ENCODE data around the gene PF4V1. TPM values are rescaled to one million over a fixed set of nuclear protein-coding genes. Genes with fewer than 3 reads are reported as not detected.

The PF4V1 gene
- total and polyA plus RNA-seq, 9 of the 15 experiments (the other 6 are each of a cell fraction or from before 2014, with no cell fraction given), result not detected

GRCh38 chr4:73860917-73861316 lies 7.8 kb downstream of the PF4V1 start:
- Histone ChIP-seq H3K4me2 (ENCODE audit: insufficient read depth, low read length) (no peak overlapping the region), H3K36me3 (ENCODE audit: control insufficient read depth, insufficient read depth, low read length) (no peaks in the 10 kb centered on the region), H3K27me3 (ENCODE audit: control insufficient read depth in 2 of 2, insufficient read depth in 2 of 2, low read length in 2 of 2) (no peaks in the 10 kb centered on the region), H3K9ac (ENCODE audit: insufficient read depth in 1 of 2, low read depth in 2 of 2, low read length in 2 of 2) (no peak overlapping the region), H3K9me3 (replicated peaks; ENCODE audit: control insufficient read depth, insufficient read depth, low read depth, low read length) (no peaks in the 10 kb centered on the region), H3K79me2 (ENCODE audit: control insufficient read depth, insufficient read depth, low read length) (no peaks in the 10 kb centered on the region), H3K27ac (ENCODE audit: extremely low read depth, low read depth, low read length) (no peak overlapping the region), H3K4me3 (no peak overlapping the region), H2AFZ (ENCODE audit: low read depth, low read length) (no peak overlapping the region), H3K9me1 (ENCODE audit: control insufficient read depth, insufficient read depth, low read length) (no peaks in the 10 kb centered on the region), H3K4me1 (replicated peaks in 1 of 2; ENCODE audit: control insufficient read depth in 2 of 2, insufficient read depth in 2 of 2, low read length in 2 of 2) (no peaks in the 10 kb centered on the region; a peak in 1 of 5 replicates), H4K20me1 (replicated peaks; ENCODE audit: control insufficient read depth, insufficient read depth, low read length) (no peaks in the 10 kb centered on the region)
- intact Hi-C loops (cut with micrococcal nuclease), result no loop called here
- ATAC-seq (no peak), FAIRE-seq (no peak), DNase-seq (ENCODE audit: extremely low read depth in 1 of 4, low spot score in 3 of 4) (no peak)
- POLR2A ChIA-PET, result interaction anchor here (1.8 kb wide), 1 partner anchor 8 kb away, joined by 3 read pairs; the partner anchor contains the start of gene CXCL1
- CTCF ChIA-PET (ENCODE audit: low intra/inter-chr PET ratio), result no interaction called here
- in situ Hi-C loops (cut with MboI), result no loop called here
- BruUV-seq (replicated peaks), result no TSS peak
- TF ChIP-seq C11orf30 (IDR thresholded peaks at IDR 0.05; ENCODE audit: low read depth) (peak; percentile 22; the same call in 1 of the 2 replicates), ZNF316 (IDR thresholded peaks at IDR 0.05) (peak; percentile 66), RBM15 (IDR thresholded peaks at IDR 0.05; ENCODE audit: insufficient read depth, low read length) (no peak)
- 21% methylated on average over 3 of the region's 3 CpGs for WGBS (ENCODE audit: insufficient coverage, low coverage, missing lambda C conversion rate)

GRCh38 chr4:73862322-73862721 lies 9.2 kb downstream of the PF4V1 start:
- BruUV-seq (replicated peaks), result no TSS peak
- TF ChIP-seq SRSF9 (IDR thresholded peaks at IDR 0.05; ENCODE audit: borderline replicate concordance, low read depth, low read length) (no peak), POLR3A (IDR thresholded peaks at IDR 0.05; ENCODE audit: borderline replicate concordance, extremely low read depth, insufficient read depth, insufficient read length) (no peak), ZNF639 (CRISPR knock-in tag; conservative IDR thresholded peaks at IDR 0.05 in 1 of 2, IDR thresholded peaks at IDR 0.05 in 1 of 2) (no peak), MYC (IDR thresholded peaks at IDR 0.05; ENCODE audit: low read depth, low read length) (no peak), MYC (CRISPR knock-in tag; IDR thresholded peaks at IDR 0.05; ENCODE audit: borderline replicate concordance, low read depth) (no peak), ZNF175 (CRISPR knock-in tag; IDR thresholded peaks at IDR 0.05; ENCODE audit: low read depth) (no peak), KDM4B (IDR thresholded peaks at IDR 0.05; ENCODE audit: borderline replicate concordance in 2 of 2, low read depth in 1 of 2) (no peak), LCOR (CRISPR knock-in tag; IDR thresholded peaks at IDR 0.05) (no peak), SMAD3 (CRISPR knock-in tag; conservative IDR thresholded peaks at IDR 0.05) (no peak), ZBTB17 (CRISPR knock-in tag; IDR thresholded peaks at IDR 0.05) (no peak), PREB (CRISPR knock-in tag; IDR thresholded peaks at IDR 0.05) (no peak), ZNF146 (CRISPR knock-in tag; IDR thresholded peaks at IDR 0.05; ENCODE audit: unreplicated experiment) (no peak)

More at GRCh38 chr4:73862322-73862721, 9.2 kb downstream of the PF4V1 start:
- no peak for ATAC-seq
- FAIRE-seq, result no peak
- no peaks in the 10 kb centered on the region for H4K20me1 ChIP-seq (replicated peaks; ENCODE audit: control insufficient read depth, insufficient read depth, low read length)
- H3K4me2 ChIP-seq (ENCODE audit: insufficient read depth, low read length), result no peak overlapping the region
- H3K4me1 ChIP-seq (replicated peaks in 1 of 2; ENCODE audit: control insufficient read depth in 2 of 2, insufficient read depth in 2 of 2, low read length in 2 of 2), result no peaks in the 10 kb centered on the region; a peak in 1 of 5 replicates
- ChIA-PET CTCF (ENCODE audit: low intra/inter-chr PET ratio) (no interaction called here), POLR2A (interaction anchor here (1.0 kb wide), 1 partner anchor 16 kb away, joined by 3 read pairs; no protein-coding TSS in a partner anchor)
- in situ Hi-C loops (cut with MboI) (no loop called here), intact Hi-C loops (cut with micrococcal nuclease) (no loop called here)
- DNase-seq (ENCODE audit: extremely low read depth in 1 of 4, low spot score in 3 of 4), result no peak
- no peak overlapping the region for H3K27ac ChIP-seq (ENCODE audit: extremely low read depth, low read depth, low read length)
- no peaks in the 10 kb centered on the region for H3K79me2 ChIP-seq (ENCODE audit: control insufficient read depth, insufficient read depth, low read length)
- no peaks in the 10 kb centered on the region for H3K27me3 ChIP-seq (ENCODE audit: control insufficient read depth in 2 of 2, insufficient read depth in 2 of 2, low read length in 2 of 2)
- H3K36me3 ChIP-seq (ENCODE audit: control insufficient read depth, insufficient read depth, low read length), result no peaks in the 10 kb centered on the region
- no peak overlapping the region for H3K4me3 ChIP-seq
- no peaks in the 10 kb centered on the region for H3K9me1 ChIP-seq (ENCODE audit: control insufficient read depth, insufficient read depth, low read length)
- WGBS (ENCODE audit: insufficient coverage, low coverage, missing lambda C conversion rate), result 43% methylated on average over 1 of the region's 1 CpG
- H3K9ac ChIP-seq (ENCODE audit: insufficient read depth in 1 of 2, low read depth in 2 of 2, low read length in 2 of 2), result no peak overlapping the region
- no peak overlapping the region for H2AFZ ChIP-seq (ENCODE audit: low read depth, low read length)
- H3K9me3 ChIP-seq (replicated peaks; ENCODE audit: control insufficient read depth, insufficient read depth, low read depth, low read length), result no peaks in the 10 kb centered on the region
